ENCODE data around the gene APLN.

The APLN gene

DNA sequence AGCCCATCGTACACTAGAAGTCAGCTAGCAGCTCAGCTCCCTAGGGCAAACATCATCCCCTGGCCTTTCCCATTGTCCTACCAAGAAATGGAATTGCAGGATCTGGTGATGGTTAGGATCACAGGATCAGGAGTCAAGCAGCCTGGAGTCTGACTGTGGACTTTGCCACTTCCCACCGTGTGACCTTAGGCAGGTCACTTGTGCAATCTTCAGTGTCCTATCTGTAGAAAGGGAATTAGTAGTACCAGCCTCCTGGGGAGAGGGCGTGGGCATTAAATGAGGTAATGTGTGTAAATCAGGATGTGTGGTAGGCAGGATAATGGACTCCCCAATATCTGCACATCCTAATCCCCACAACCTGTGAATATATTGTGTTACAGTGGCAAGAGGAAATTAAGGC, 38.6 kb upstream of the APLN start:
- Histone ChIP-seq H3K4me3 (ENCODE audit: low read depth, low read length) (no peak overlapping the region), H3K27ac (no peak overlapping the region), H3K9me3 (ENCODE audit: severe bottlenecking) (no peaks in the 10 kb centered on the region), H3K36me3 (no peaks in the 10 kb centered on the region), H3K27me3 (ENCODE audit: insufficient read depth, low read depth, severe bottlenecking) (peaks cover 2% of the 10 kb centered on the region)
- TF ChIP-seq, protein P1, sequence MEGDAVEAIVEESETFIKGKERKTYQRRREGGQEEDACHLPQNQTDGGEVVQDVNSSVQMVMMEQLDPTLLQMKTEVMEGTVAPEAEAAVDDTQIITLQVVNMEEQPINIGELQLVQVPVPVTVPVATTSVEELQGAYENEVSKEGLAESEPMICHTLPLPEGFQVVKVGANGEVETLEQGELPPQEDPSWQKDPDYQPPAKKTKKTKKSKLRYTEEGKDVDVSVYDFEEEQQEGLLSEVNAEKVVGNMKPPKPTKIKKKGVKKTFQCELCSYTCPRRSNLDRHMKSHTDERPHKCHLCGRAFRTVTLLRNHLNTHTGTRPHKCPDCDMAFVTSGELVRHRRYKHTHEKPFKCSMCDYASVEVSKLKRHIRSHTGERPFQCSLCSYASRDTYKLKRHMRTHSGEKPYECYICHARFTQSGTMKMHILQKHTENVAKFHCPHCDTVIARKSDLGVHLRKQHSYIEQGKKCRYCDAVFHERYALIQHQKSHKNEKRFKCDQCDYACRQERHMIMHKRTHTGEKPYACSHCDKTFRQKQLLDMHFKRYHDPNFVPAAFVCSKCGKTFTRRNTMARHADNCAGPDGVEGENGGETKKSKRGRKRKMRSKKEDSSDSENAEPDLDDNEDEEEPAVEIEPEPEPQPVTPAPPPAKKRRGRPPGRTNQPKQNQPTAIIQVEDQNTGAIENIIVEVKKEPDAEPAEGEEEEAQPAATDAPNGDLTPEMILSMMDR (IDR thresholded peaks at IDR 0.05; ENCODE audit: low read depth, low read length) = no peak
- no peak for DNase-seq

DNA sequence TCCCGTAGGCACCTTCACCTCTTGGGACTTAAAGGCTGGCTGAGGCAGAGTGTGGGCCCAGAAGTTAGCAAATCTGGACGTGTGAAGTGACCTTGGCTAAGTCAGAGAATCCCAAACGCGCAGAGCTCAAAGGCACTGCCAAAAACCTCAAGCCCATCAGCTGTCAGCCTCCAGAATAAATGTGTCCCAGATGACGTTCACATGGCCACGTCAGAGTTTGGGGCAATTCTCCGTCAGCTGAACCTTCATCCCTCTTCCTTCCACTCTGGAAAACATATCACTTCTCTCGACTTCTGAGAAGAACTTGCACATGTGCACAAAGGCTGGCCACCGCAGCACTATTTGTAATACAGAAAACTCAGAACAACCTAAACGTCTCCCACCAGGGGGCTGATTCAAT, 35.7 kb upstream of the APLN start:
- H3K27ac ChIP-seq = no peak overlapping the region
- H3K36me3 ChIP-seq = no peaks in the 10 kb centered on the region
- H3K4me3 ChIP-seq (ENCODE audit: low read depth, low read length) = no peak overlapping the region
- no peak for DNase-seq
- H3K27me3 ChIP-seq (ENCODE audit: insufficient read depth, low read depth, severe bottlenecking) = no peaks in the 10 kb centered on the region
- H3K9me3 ChIP-seq (ENCODE audit: severe bottlenecking) = no peaks in the 10 kb centered on the region
- TF ChIP-seq, protein P1 (IDR thresholded peaks at IDR 0.05; ENCODE audit: low read depth, low read length) = no peak

DNA sequence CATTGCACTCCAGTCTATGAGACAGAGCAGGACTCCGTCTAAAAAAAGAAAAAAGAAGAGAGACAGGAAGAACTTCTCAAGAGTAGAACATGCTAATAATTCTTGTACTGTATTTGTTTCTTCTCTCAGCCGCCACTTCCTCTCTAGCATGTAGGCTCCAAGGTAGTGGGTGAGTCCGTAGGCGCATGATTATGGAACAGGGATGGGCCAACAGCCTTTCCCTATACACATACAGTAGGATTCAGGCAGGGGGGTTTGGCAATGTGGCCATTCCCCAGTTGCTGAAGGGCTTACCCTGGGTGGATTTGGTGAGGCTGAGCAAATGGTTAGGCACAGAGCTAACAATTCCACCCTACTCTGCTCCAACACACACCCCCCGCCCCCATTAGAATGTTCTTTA, 35.0 kb upstream of the APLN start:
- no peak overlapping the region for H3K4me3 ChIP-seq (ENCODE audit: low read depth, low read length)
- no peaks in the 10 kb centered on the region for H3K27me3 ChIP-seq (ENCODE audit: insufficient read depth, low read depth, severe bottlenecking)
- TF ChIP-seq, protein P1 (IDR thresholded peaks at IDR 0.05; ENCODE audit: low read depth, low read length) = no peak
- no peaks in the 10 kb centered on the region for H3K9me3 ChIP-seq (ENCODE audit: severe bottlenecking)
- no peaks in the 10 kb centered on the region for H3K36me3 ChIP-seq
- no peak overlapping the region for H3K27ac ChIP-seq
- no peak for DNase-seq

DNA sequence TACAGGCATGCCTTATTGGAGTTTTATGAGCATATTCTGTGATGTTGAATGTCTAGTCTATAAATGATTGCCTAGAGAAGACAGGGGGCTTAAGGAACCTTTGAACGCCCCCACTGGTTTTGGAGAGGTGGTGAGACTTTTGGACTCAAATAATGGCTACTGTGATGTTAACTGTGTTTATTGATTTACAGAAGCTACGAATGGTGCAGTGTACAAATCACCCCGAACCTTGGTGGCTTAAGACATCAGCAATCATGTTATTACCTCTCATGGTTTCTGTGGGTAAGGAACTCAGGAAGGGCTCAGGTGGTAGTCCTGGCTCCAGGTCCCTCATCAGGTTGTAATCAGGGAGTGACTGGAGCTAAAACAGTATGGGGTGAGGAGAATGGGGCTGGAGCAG, 33.3 kb upstream of the APLN start:
- H3K4me3 ChIP-seq (ENCODE audit: low read depth, low read length) = no peak overlapping the region
- no peaks in the 10 kb centered on the region for H3K9me3 ChIP-seq (ENCODE audit: severe bottlenecking)
- H3K27me3 ChIP-seq (ENCODE audit: insufficient read depth, low read depth, severe bottlenecking) = no peaks in the 10 kb centered on the region
- H3K36me3 ChIP-seq = no peaks in the 10 kb centered on the region
- TF ChIP-seq, protein P1 (IDR thresholded peaks at IDR 0.05; ENCODE audit: low read depth, low read length) = no peak
- H3K27ac ChIP-seq = no peak overlapping the region
- no peak for DNase-seq

DNA sequence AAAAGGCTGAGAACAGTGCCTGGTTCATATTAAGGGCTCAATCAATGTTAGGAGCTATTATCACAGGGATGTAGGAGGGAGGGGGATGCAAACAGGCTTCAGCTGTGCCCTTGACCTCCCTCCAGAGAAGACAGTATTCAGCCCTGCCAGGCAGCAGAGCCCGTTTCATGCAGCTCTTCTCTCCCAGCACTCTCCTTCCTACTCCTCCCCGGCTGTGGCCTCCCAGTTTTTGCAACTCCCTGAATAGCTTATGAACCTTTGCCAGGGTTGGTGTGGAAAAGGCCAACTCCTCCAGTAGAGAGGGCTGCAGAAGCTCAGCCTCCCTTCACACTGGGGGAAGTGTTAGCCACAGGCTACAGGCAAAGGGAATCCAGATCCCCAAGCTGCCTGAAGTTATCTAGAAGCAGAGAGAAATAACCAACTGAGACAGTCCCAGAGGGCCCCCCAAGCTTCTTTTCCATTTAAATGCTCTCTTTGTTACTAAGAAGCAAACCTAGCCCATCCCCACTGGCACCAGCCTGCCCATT, 31.7 kb upstream of the APLN start:
- no peaks in the 10 kb centered on the region for H3K9me3 ChIP-seq (ENCODE audit: severe bottlenecking)
- TF ChIP-seq, protein P1 (IDR thresholded peaks at IDR 0.05; ENCODE audit: low read depth, low read length) = no peak
- no peaks in the 10 kb centered on the region for H3K36me3 ChIP-seq
- H3K27ac ChIP-seq = no peak overlapping the region
- H3K27me3 ChIP-seq (ENCODE audit: insufficient read depth, low read depth, severe bottlenecking) = no peaks in the 10 kb centered on the region
- no peak for DNase-seq
- H3K4me3 ChIP-seq (ENCODE audit: low read depth, low read length) = no peak overlapping the region

DNA sequence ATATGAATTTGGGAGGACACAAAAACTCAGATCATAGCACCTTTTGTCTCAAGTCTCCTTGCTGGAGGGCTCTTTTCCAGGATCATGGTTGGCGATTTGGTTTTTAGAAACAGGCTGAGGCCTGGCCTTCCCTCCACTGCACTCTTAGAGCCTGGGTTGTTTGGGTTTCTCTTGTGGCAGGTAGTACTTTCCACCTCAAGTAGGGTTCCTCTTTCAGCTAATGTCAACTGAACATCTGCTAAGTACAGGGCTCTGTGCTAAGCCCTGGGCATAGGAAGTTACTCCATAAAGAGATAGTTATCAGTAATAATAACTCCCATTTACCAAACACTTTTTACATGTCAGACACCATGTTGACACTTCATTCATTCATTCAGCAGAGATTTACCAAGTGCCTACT, 28.2 kb upstream of the APLN start:
- Histone ChIP-seq H3K27me3 (ENCODE audit: insufficient read depth, low read depth, severe bottlenecking) (no peaks in the 10 kb centered on the region), H3K36me3 (no peaks in the 10 kb centered on the region), H3K4me3 (ENCODE audit: low read depth, low read length) (no peak overlapping the region), H3K27ac (no peak overlapping the region), H3K9me3 (ENCODE audit: severe bottlenecking) (no peaks in the 10 kb centered on the region)
- no peak for DNase-seq
- TF ChIP-seq, protein P1 (IDR thresholded peaks at IDR 0.05; ENCODE audit: low read depth, low read length) = no peak

All from WERI-Rb-1 (cell line).